ENCODE results near the gene ADCY5.

Gene ADCY5

DNA sequence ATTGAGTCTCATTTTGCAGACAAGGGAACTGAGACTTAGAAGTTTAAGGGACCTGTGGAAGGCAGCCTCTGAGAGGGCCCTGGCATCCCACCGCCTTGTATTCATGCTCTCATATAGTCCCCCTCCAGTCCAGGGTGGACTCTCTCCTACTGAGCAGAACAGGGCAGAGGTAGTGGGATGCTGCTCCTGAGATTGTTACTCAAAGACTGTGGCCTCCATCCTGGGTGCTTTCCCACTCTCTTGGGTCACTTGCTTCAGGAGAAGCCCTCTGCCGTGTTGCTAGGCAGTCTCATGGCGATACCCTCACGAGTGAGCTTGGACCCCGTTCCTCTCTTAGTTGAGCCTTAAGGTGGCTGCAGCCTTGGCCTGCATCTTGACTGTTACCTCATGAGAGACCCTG is 22.2 kb upstream of the ADCY5 start:
- Histone ChIP-seq H3K23ac (ENCODE audit: low read depth, low read length, poor library complexity) (no peak overlapping the region), H3K18ac (ENCODE audit: low read length) (no peak overlapping the region), H3K27me3 (ENCODE audit: control insufficient read depth in 3 of 3, insufficient read depth in 3 of 3, low read depth in 1 of 3, low read length in 3 of 3) (peaks cover 0 to 27% (median 1%) of the 10 kb centered on the region in 3 experiments), H4K8ac (ENCODE audit: low read depth, low read length) (no peak overlapping the region), H3K4me1 (ENCODE audit: control insufficient read depth in 2 of 2, insufficient read depth in 1 of 2, low read depth in 1 of 2, low read length in 2 of 2) (no peaks in the 10 kb centered on the region), H3K9ac (ENCODE audit: low read depth, low read length, poor library complexity) (no peak overlapping the region), H2BK12ac (ENCODE audit: low read length) (no peak overlapping the region), H2BK15ac (ENCODE audit: low read length) (no peak overlapping the region), H3K4ac (ENCODE audit: low read length) (no peak overlapping the region), H3K36me3 (replicated peaks in 1 of 2; ENCODE audit: control insufficient read depth in 2 of 2, insufficient read depth in 2 of 2, low read length in 2 of 2) (no peaks in the 10 kb centered on the region), H2AK5ac (ENCODE audit: low read depth, low read length) (no peak overlapping the region), H3K4me2 (ENCODE audit: insufficient read depth, low read length, poor library complexity, severe bottlenecking) (no peak overlapping the region), H2BK120ac (ENCODE audit: low read depth, low read length) (no peak overlapping the region), H4K91ac (ENCODE audit: low read depth, low read length, poor library complexity) (no peak overlapping the region), H3K14ac (ENCODE audit: low read length) (no peak overlapping the region), H2AFZ (ENCODE audit: low read length) (no peak overlapping the region), H3K4me3 (ENCODE audit: low read length in 2 of 2) (peak overlapping the region in 1 of 2 donors; percentile 1), H3K27ac (replicated peaks; ENCODE audit: low read length) (no peak overlapping the region), H3K9me3 (replicated peaks in 1 of 2; ENCODE audit: control insufficient read depth in 2 of 2, insufficient read depth in 1 of 2, low read depth in 1 of 2, low read length in 2 of 2) (no peaks in the 10 kb centered on the region), H2BK5ac (ENCODE audit: low read length) (no peak overlapping the region), H3K79me1 (ENCODE audit: low read depth, low read length) (no peaks in the 10 kb centered on the region)
- no peak for DNase-seq (ENCODE audit: low spot score)
- WGBS, 2 donors (ENCODE audit: extremely low coverage in 2 of 2, insufficient read length in 2 of 2, insufficient replicate concordance in 1 of 2), result no CpG with 5 or more reads among the region's 5 CpGs

DNA sequence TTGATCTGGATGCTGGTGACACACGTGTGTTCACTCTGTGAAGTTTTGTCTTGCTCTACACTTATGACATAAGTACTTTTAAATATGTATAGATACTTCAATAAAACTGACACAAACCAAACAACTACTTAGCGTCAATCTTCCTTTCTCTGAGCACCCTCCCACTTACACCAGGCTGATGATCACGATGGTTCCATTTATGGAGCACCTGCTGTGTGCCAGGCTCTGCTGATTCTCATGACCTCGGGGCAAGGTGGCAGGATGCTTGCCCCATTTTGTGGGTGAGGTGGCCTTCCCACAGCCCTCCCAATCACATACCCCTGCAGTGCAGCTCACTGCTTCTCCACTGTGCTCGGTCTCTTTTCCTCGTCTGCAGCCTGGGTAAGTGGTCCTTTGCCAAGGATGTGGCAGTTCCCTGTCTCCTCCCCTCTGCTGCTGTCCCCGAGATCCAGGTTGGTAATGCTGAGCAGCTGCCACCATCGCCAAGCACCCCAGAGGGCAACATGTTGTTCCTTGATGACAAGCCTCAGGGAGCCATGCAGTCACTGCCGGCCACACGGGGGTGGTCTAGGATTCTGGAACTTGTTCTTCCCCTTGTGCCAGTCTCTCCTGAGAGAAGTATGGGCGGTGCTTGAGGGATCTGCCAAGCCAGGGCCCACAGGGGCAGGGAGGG is 20.6 kb upstream of the ADCY5 start:
- Histone ChIP-seq H2AK5ac (ENCODE audit: low read depth, low read length) (no peak overlapping the region), H3K4ac (ENCODE audit: low read length) (no peak overlapping the region)
- DNase-seq (ENCODE audit: low spot score), result no peak

DNA sequence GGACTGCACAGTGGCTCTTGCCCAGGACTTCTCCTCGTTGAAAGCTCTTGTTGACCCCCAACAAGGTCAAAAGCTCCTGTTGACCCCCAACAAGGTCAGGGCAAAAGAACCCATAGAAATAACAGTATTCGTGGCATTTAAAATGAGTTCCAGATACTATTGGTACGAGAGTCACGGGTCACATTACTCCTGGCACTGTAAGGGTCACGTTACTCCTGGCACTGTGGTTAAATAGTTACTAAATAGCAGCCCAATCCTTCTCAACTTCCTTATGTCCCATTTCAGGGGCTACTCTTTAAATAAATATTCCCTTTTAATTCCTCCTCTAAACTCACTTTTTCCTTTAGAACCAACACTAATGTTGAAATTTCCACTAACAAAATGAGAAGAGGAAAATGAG is 18.2 kb upstream of the ADCY5 start:
- Histone ChIP-seq H3K4me1 (ENCODE audit: control insufficient read depth in 2 of 2, insufficient read depth in 1 of 2, low read depth in 1 of 2, low read length in 2 of 2) (no peaks in the 10 kb centered on the region), H3K27me3 (ENCODE audit: control insufficient read depth in 3 of 3, insufficient read depth in 3 of 3, low read depth in 1 of 3, low read length in 3 of 3) (peaks cover 0 to 39% (median 1%) of the 10 kb centered on the region in 3 experiments), H2AK5ac (ENCODE audit: low read depth, low read length) (no peak overlapping the region), H3K4ac (ENCODE audit: low read length) (no peak overlapping the region), H3K9me3 (replicated peaks in 1 of 2; ENCODE audit: control insufficient read depth in 2 of 2, insufficient read depth in 1 of 2, low read depth in 1 of 2, low read length in 2 of 2) (no peaks in the 10 kb centered on the region), H2BK120ac (ENCODE audit: low read depth, low read length) (no peak overlapping the region), H4K91ac (ENCODE audit: low read depth, low read length, poor library complexity) (no peak overlapping the region), H3K14ac (ENCODE audit: low read length) (no peak overlapping the region), H3K9ac (ENCODE audit: low read depth, low read length, poor library complexity) (no peak overlapping the region), H2BK5ac (ENCODE audit: low read length) (no peak overlapping the region), H3K23ac (ENCODE audit: low read depth, low read length, poor library complexity) (no peak overlapping the region), H2AFZ (ENCODE audit: low read length) (no peak overlapping the region), H4K8ac (ENCODE audit: low read depth, low read length) (no peak overlapping the region), H3K4me2 (ENCODE audit: insufficient read depth, low read length, poor library complexity, severe bottlenecking) (no peak overlapping the region), H3K36me3 (replicated peaks in 1 of 2; ENCODE audit: control insufficient read depth in 2 of 2, insufficient read depth in 2 of 2, low read length in 2 of 2) (no peaks in the 10 kb centered on the region), H3K18ac (ENCODE audit: low read length) (no peak overlapping the region), H3K27ac (replicated peaks; ENCODE audit: low read length) (no peak overlapping the region), H3K79me1 (ENCODE audit: low read depth, low read length) (no peaks in the 10 kb centered on the region), H2BK15ac (ENCODE audit: low read length) (no peak overlapping the region), H3K4me3 (ENCODE audit: low read length in 2 of 2) (no peak overlapping the region), H2BK12ac (ENCODE audit: low read length) (no peak overlapping the region)
- WGBS, 2 donors (ENCODE audit: extremely low coverage in 2 of 2, insufficient read length in 2 of 2, insufficient replicate concordance in 1 of 2), result no CpG with 5 or more reads among the region's 5 CpGs
- DNase-seq (ENCODE audit: low spot score), result no peak

More for the DNA sequence above, 20.6 kb upstream of the ADCY5 start:
- no peak overlapping the region for H2BK5ac ChIP-seq (ENCODE audit: low read length)
- H4K8ac ChIP-seq (ENCODE audit: low read depth, low read length), result no peak overlapping the region
- no peaks in the 10 kb centered on the region for H3K9me3 ChIP-seq (replicated peaks in 1 of 2; ENCODE audit: control insufficient read depth in 2 of 2, insufficient read depth in 1 of 2, low read depth in 1 of 2, low read length in 2 of 2)
- H3K18ac ChIP-seq (ENCODE audit: low read length), result no peak overlapping the region
- H4K91ac ChIP-seq (ENCODE audit: low read depth, low read length, poor library complexity), result no peak overlapping the region
- no peaks in the 10 kb centered on the region for H3K79me1 ChIP-seq (ENCODE audit: low read depth, low read length)
- H2AFZ ChIP-seq (ENCODE audit: low read length), result no peak overlapping the region
- H3K27ac ChIP-seq (replicated peaks; ENCODE audit: low read length), result no peak overlapping the region
- no peak overlapping the region for H2BK12ac ChIP-seq (ENCODE audit: low read length)
- H3K9ac ChIP-seq (ENCODE audit: low read depth, low read length, poor library complexity), result no peak overlapping the region
- H3K4me1 ChIP-seq (ENCODE audit: control insufficient read depth in 2 of 2, insufficient read depth in 1 of 2, low read depth in 1 of 2, low read length in 2 of 2), result no peaks in the 10 kb centered on the region
- peaks cover 0 to 22% (median 1%) of the 10 kb centered on the region in 3 experiments for H3K27me3 ChIP-seq (ENCODE audit: control insufficient read depth in 3 of 3, insufficient read depth in 3 of 3, low read depth in 1 of 3, low read length in 3 of 3)
- no peak overlapping the region for H2BK15ac ChIP-seq (ENCODE audit: low read length)
- H3K23ac ChIP-seq (ENCODE audit: low read depth, low read length, poor library complexity), result no peak overlapping the region
- H2BK120ac ChIP-seq (ENCODE audit: low read depth, low read length), result no peak overlapping the region
- H3K4me3 ChIP-seq (ENCODE audit: low read length in 2 of 2), result no peak overlapping the region
- no CpG with 5 or more reads among the region's 11 CpGs for WGBS, 2 donors (ENCODE audit: extremely low coverage in 2 of 2, insufficient read length in 2 of 2, insufficient replicate concordance in 1 of 2)
- H3K4me2 ChIP-seq (ENCODE audit: insufficient read depth, low read length, poor library complexity, severe bottlenecking), result no peak overlapping the region
- no peak overlapping the region for H3K14ac ChIP-seq (ENCODE audit: low read length)
- no peaks in the 10 kb centered on the region for H3K36me3 ChIP-seq (replicated peaks in 1 of 2; ENCODE audit: control insufficient read depth in 2 of 2, insufficient read depth in 2 of 2, low read length in 2 of 2)

DNA sequence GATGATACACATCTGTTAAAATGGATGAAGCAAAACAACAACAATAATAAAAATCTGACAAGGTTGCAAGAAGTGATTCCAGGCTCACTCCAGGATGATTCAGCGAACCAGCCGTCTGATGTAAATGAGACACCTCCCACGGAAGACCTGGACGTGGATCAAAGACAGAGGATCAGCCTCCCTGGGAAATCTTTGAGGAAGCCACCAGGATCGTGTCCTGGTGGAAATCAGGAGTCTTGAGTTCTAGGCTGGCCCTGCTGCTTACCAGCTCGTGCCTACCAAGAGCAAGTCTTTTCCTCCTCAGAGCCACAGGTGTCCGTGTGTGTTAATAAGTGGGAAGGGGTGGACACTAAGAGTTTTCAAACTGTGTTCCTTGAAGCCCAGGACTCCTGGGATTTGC is 15.3 kb upstream of the ADCY5 start:
- Histone ChIP-seq H2BK12ac (ENCODE audit: low read length) (no peak overlapping the region), H3K23ac (ENCODE audit: low read depth, low read length, poor library complexity) (no peak overlapping the region), H3K4me2 (ENCODE audit: insufficient read depth, low read length, poor library complexity, severe bottlenecking) (no peak overlapping the region), H2BK15ac (ENCODE audit: low read length) (no peak overlapping the region), H4K8ac (ENCODE audit: low read depth, low read length) (no peak overlapping the region), H3K9ac (ENCODE audit: low read depth, low read length, poor library complexity) (no peak overlapping the region), H2BK120ac (ENCODE audit: low read depth, low read length) (no peak overlapping the region), H3K4ac (ENCODE audit: low read length) (no peak overlapping the region), H3K27me3 (ENCODE audit: control insufficient read depth in 3 of 3, insufficient read depth in 3 of 3, low read depth in 1 of 3, low read length in 3 of 3) (peaks cover 0 to 46% (median 1%) of the 10 kb centered on the region in 3 experiments), H3K79me1 (ENCODE audit: low read depth, low read length) (no peaks in the 10 kb centered on the region), H3K36me3 (replicated peaks in 1 of 2; ENCODE audit: control insufficient read depth in 2 of 2, insufficient read depth in 2 of 2, low read length in 2 of 2) (no peaks in the 10 kb centered on the region), H3K18ac (ENCODE audit: low read length) (no peak overlapping the region), H3K14ac (ENCODE audit: low read length) (no peak overlapping the region), H3K4me1 (ENCODE audit: control insufficient read depth in 2 of 2, insufficient read depth in 1 of 2, low read depth in 1 of 2, low read length in 2 of 2) (peaks cover 4 to 6% of the 10 kb centered on the region in 2 donors), H2BK5ac (ENCODE audit: low read length) (no peak overlapping the region), H3K4me3 (ENCODE audit: low read length in 2 of 2) (no peak overlapping the region), H2AFZ (ENCODE audit: low read length) (no peak overlapping the region), H2AK5ac (ENCODE audit: low read depth, low read length) (no peak overlapping the region), H3K9me3 (replicated peaks in 1 of 2; ENCODE audit: control insufficient read depth in 2 of 2, insufficient read depth in 1 of 2, low read depth in 1 of 2, low read length in 2 of 2) (no peaks in the 10 kb centered on the region), H4K91ac (ENCODE audit: low read depth, low read length, poor library complexity) (no peak overlapping the region), H3K27ac (replicated peaks; ENCODE audit: low read length) (no peak overlapping the region)
- no CpG with 5 or more reads among the region's 7 CpGs for WGBS, 2 donors (ENCODE audit: extremely low coverage in 2 of 2, insufficient read length in 2 of 2, insufficient replicate concordance in 1 of 2)
- no peak for DNase-seq (ENCODE audit: low spot score)

Data from neuronal stem cell (in vitro differentiated cells).